Stimulated activated CD4-positive, alpha-beta T cell treated with anti-CD3 and anti-CD28 coated beads, Interleukin-12 subunit alpha, Interleukin-12 subunit beta, amount 100 ng/mL, for 24 hours (primary cell): ENCODE data around the gene ITPK1.
A peak's percentile ranks its signal among the peaks of the same experiment; 100 is the strongest.
"Not testable (repeated sequence)": the region's sequence is repeated elsewhere in the genome, so short reads cannot be mapped to it uniquely, and the experiment has no call there.

ENCODE experiments used
- DNase-seq, 2 experiments: peaks; one replicate each; pipeline ENCODE4 v3.0.0-alpha.2; 2020; ENCODE audit warnings: low read depth in 2 of 2

The ITPK1 gene

DNA sequence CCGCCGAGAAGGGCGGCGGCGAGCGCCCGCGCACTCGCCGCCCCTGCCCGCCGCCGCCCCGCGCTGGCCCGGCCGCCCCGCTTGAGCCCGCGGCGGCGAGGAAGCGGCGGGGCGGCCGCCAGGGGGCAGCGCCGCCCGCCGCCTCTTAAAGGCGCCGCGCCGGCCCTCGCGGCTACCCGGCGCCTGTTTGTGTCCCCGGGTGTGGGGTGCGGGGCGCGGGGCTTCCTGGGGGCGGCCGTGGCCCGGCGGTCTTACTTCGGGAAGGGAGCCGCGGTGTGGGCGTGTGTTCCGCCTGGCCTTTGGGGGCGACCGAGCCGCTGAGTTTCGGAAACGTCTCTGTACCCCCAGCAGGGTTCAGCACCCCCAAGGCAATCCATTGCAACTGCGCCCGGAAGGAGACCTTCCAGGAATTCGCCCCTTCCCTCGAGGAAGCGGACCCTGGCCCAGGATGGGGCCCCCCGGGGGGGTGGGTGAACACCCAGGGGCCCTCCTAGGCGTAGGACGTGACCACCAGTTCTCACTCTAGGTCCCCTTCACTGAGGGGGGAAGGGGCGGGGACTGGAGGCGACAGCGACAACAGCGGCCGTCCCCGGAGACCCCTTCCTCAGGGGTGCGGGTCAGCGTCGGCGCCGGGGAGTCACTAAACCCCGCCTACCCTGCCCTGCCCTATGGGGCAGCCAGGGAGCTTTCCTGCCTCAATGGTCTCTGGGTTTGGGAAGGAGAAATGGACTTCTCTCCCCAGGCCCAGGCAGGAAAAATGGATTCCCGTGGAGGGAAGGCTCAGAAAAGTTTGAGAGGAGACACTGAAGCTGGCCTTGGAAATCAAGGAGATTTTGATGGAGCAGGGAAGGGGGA is at the start of gene ITPK1:
ITPK1 (minus strand) TSS at position 105 of the 855 bp plus-strand sequence. CDS start 762 bp downstream, outside the sequence.
- DNase-seq, result peak; percentile 35

DNA sequence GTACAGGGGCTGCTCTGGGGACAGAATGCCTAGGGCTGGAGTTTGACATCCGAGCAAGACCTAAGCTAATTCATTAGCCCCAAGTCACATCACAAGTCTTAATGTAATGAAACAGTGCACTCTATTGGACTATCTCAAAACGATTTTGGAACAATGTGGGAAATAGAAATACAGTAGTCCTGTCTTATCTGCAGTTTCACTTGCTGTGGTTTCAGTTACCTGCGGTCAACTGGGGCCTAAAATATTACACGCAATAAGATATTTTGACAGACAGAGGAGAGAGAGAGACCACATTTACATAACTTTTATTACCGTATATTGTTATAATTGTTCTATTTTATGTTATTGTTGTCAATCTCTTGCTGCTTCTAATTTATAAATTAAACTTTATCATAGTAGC is 47.8 kb upstream of the ITPK1 start:
- DNase-seq, result no peak

DNA sequence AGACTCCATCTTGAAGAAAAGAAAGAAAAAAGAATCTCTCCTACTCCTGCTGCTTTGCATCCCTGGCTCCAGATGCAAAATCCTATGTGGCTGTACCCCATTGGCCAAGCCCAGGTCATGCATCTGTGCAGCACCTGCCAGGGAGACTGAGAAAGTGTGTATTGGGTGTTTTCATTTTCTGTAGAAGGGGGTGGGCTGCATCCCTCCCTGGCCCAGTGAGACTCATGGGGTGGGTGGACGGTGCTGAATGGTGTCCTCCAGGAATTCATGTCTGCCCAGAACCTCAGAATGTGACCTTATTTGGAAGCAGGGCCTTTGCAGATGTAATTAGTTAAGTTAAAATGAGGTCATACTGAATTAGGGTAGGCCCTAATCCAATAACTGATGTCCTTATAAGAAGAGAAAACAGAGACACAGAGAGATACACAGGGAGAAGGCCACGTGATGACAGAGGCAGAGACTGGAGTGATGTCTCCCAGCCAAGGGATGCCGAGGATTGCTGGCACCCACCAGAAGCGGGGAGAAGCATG is 45.8 kb upstream of the ITPK1 start:
- no peak for DNase-seq

DNA sequence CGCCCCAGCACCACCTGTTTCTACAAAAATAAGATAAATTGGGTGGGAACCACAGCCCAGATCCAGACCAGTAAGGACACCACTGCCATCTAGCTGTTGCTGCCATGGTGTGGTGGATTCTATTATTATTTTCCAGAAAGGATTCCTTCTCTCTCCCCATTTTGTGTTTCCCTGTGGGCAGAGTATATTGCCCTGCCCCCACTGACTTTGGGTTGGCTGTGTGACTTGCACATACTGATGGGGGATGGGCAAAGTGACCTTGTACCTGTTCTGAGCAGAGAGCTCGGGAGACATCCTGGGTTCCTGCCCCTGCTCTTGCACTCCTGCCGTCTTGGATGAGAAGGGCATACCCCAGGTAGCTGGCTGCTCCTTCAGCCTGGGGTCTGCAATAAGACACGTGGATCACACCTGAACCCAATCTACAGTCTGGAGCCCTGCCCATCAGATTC is 44.7 kb upstream of the ITPK1 start:
- no peak for DNase-seq

DNA sequence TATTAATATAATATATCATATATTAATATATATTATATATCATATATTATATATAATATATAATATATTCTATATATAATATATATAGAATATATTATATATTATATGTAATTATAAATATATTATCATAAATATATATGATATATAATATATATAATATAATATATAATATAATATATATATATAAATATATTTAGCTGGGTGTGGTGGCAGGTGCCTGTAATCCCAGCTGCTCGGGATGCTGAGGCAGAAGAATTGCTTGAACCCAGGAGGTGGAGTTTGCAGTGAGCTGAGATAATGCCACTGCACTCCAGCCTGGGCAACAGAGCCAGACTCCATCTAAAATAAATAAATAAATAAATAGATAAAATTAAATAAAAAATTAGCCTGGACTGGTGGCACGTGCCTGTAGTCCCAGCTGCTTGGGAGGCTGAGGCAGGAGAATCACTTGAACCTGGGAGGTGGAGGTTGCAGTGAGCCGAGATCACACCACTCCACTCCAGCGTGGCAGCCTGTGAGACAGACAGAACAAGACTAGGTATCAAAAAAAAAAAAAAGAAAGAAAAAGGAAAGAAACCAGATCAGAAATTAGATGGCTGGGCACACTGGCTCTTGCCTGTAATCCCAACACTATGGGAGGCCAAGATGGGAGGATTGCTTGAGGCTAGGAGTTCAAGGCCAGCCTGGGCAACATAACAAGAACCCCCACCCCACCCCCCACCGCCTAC is 44.1 kb upstream of the ITPK1 start:
- DNase-seq, result not testable (repeated sequence)

DNA sequence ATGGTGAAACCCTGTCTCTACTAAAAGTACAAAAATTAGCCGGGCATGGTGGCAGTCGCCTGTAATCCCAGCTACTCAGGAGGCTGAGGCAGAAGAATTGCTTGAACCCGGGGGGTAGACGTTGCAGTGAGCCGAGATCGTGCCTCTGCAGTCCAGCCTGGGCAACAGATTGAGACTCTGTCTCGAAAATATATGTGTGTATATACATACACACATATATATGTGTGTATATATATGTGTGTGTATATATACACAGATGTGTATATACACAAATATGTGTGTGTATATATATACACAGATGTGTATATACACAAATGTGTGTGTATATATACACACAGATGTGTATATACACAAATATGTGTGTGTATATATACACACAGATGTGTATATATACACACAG is 42.6 kb upstream of the ITPK1 start:
- DNase-seq, result not testable (repeated sequence)

DNA sequence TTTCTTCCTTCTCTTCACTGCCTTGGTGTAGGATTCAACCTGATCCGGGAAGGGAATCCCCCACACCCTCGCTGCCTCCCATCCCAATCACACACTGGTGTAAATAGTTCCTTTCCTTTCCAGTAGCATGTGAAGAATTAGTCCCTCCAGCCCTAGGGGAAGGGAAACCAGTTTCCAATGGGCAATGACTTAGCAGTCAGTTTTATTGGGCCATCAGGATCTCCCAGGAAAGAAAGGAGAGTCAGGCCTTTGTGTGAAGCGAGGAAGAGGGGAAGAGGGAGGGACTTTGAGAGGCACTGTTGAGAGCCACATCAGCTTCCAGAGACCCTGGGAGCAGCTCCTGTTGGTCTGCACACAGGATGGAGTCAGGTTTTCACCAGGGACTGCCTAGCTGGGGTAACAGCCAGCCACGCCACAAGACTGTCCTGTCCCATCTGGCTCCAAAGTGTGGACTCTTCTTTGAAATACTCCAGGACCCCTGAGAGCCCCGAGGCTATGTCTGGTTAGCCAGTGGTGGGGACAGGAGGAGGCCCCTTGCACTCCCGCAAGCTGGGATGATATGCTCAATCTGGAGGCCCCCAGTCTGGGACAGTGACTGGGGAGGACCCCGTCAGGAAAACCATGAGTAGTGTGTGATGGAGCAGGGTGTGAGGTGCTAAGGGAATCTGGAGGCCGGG is 41.1 kb upstream of the ITPK1 start:
- no peak for DNase-seq

DNA sequence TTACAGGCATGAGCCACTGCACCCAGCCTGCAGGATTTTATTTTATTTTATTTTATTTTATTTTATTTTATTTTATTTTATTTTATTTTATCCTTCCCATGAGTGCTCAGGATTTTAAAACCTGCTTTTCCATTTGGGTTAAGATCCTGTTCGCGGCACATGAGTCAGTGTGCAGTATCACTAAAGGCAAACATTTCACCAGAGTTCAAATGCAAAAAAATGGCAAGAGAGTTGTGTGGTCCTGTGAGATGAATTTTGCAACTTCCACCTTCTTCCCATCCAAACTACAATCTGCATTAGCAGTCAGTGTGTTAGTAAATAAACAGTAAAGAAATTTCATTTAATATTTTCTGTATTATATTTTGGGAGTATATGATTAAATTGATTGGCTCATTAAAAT is 39.9 kb upstream of the ITPK1 start:
- no peak for DNase-seq

DNA sequence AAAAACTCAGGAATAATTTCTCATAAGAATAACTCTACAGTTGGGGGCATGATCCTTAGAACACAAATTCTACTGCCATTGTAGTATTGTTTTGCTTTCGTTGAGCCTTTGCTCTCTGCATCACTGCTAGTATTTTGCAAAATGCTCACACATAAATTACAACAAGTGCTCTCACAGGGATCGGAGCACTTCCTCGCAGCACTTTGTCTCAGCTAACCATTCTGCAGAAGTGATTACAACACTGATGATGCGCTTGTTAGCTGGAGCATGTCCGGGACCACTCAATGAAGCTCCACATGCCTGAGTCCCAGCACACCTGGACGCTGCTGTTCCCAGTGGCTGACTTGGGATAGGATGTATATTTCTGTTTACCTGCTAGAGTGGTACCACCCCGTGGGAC is 37.4 kb upstream of the ITPK1 start:
- DNase-seq, result no peak

DNA sequence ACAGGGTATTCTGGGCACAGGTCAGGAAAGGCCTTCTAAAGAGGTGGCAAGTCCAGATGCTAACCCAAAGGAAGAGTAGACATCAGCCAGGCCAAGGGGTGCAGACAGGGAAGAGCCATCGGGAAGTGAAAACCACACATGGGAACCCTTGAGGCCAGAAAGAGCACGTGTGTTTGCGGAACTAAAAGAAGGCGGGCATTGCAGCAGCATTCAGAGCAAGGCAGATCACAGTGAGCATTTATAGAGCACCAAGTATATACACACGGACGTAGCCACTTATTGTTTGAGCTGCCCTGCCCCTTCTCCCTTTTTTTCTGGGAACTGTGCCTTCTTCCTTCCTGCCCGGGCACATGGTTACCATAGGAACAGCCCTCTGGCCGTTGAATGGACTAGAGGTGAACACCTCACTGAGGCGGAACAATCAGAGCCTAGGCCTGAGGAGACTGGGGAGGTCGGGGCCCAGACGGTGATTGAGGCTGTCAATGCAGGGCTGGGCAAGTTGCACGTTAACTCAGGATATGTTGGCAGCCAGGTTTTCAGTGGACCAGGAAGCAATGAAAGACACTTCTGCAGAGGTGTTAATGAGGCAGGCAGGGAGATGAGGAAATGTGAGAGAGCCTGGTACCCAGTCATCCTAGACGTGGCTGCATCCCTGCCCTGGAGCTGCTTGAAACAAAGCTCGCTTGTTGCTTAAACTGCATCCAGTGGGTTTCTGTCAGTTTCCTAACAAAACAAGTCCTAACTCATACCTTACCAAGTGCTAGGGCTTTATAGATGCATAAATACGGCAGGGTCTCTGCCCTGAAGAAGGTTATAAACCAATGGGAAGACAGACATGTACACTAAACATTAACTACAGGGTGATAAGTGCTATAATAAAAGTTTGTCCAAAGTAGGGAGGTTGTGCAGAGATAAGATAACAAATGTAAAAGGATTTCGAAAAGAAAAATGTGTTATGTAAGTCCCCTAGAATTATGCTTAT is 34.8 kb upstream of the ITPK1 start:
- DNase-seq, result no peak

DNA sequence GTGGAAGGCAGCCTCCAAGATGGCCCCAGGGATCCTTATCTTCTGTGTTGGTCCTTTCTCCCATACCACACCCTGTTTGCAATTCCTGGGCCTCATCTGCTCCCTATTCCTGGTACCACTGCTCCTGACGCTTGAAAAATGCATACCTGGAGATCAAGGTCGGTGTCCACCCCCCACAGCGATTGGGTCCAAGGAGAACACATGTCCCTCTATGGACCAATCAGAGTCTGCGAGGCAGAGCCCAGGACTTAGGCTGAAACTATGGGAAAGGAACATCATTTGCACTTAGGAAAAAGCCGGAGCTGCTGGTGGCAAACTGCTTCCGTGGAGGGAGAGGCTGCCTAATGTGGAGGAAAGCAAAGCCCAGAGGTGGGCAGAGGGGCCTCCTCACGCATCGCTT is 33.3 kb upstream of the ITPK1 start:
- no peak for DNase-seq

DNA sequence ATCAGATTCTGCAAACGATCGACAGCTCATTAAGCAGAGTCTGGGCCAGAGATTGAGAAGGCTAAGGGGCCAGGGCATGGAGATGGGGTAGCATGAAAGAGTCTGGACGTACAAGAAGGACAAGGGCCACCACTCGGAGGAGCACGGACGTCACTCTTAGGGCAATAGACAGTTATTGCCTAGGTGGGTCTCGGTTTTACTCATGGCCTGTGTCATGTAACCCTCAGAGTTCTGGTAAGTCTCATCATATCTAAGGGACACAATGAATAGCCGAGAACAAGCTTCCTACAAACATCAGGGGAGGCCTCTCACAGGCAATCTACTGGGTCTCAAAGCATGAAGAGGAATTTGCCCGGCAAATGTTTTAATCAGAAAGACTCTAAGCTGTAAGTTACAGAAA is 30.4 kb upstream of the ITPK1 start:
- no peak for DNase-seq

DNA sequence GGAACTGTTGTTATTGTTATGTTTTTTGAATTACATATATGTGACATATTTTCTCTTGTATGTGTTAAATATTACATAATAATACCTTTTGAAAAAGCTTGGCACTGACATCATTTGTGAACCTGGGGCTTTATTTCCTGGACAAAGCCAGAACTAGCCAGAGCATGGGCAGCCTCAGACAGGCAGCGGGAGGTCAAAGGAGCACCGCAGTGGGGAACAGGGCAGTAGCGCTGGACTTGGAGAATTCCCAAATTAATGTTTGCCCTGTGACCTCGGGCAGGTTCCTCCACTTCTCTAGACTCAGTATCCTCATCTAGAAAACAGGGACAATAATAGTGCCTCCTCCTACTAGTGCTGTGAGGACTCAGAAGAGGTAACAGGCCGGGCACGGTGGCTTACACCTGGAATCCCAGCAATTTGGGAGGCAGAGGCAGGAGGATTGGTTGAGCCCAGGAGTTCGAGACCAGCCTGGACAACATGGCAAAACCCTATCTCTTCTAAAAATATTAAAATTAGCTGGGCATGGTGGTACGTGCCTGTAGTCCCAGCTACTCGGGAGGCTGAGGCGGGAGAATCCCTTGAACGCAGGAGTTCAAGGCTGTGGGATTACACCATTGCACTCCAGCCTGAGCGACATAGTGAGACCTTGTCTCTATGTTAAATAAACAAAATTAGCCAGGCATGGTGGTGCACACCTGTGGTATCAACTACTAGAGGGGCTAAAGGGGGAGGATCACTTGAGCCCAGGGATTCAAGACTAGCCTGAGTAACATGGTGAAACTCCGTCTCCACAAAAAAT is 27.3 kb upstream of the ITPK1 start:
- DNase-seq, result no peak

DNA sequence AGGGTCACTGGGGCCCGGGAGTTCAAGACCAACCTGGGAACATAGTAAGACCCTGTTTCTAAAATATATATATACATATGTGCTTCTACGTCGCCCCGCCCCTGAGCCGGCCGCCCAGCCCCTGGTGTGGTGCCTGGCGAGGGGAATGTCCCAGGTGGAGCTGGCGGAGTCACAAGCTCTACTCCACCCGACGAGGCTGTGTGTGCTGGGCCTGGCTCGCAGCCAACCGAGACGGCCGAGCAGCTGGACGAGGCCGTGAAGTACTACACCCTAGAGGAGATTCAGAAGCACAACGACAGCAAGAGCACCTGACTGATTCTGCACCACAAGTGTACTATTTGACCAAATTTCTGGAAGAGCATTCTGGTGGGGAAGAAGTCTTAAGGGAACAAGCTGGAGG is 22.1 kb upstream of the ITPK1 start:
- no peak for DNase-seq

DNA sequence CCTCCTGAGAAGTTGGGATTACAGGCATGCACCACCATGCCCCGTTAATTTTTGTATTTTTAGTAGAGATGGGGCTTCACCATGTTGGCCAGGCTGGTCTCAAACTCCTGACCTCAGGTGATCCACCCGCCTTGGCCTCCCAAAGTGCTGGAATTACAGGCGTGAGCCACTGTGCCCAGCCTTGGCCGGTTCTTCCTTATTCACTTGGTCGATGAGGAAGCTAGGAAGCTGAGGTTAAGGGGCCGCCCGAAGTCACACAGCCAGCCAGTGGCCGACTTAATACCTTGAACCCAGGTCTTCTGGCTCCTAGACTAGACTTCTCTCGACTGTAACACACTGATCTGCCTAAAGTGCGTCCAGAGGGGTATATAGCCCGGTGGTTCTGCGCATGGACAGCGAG is 20.8 kb upstream of the ITPK1 start:
- DNase-seq, result not testable (repeated sequence)

DNA sequence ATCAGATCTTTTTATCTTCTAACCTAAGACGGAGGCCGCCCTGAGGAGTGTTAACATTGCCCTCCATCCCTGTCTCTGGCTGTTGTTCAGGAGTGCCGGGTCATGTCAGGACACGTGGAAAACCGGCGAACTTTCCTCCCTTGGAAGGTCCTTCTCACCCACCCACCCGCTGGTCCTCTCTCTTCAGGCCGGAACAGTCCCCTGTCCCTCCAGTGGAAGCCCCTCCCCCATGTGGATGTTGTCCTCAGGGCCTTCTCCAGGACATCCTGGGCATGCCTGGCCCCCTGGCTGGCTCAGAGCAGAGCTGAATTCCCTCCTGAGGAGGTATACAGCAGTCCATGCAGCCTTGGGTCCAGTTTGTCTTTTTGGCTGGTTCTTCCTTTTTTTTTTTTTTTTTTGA is 20.3 kb upstream of the ITPK1 start:
- no peak for DNase-seq

DNA sequence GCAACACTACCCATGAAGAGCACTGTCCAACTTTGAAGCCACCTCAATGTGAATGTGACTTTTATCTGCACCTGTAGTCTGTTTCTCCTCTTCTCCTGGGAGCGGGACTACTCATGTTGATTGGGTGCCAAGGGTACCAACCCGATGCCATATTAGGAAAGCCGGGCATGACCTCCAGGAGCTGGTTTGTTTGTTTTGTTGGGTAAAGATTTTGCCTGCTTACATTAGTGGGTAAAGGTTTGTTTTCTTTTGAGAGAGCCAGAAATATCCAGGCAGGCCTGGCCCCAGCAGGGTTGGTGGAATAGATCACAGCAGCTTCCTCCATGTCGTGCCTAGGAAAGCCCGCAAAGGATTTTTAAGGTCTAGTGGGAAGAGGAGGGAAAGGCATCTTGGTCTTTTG is 19.7 kb upstream of the ITPK1 start:
- DNase-seq, result no peak

DNA sequence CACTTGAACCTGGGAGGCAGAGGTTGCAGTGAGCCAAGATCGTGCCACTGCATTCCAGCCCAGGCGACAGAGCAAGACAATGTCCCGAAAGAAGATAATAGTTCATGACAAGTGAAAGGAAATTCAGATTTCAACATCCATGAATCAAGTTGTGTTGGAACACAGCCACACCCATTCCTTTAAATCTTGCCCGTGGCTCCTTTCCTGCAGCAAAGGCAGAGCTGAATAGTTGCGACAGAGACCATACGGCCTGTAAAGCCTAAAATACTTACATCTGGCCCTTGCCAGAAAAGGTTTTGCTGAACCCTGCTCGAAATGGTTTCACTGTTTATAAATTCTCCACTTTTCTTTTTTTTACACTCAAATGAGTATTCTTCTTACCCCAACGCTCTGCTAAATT is 17.7 kb upstream of the ITPK1 start:
- DNase-seq, result no peak

DNA sequence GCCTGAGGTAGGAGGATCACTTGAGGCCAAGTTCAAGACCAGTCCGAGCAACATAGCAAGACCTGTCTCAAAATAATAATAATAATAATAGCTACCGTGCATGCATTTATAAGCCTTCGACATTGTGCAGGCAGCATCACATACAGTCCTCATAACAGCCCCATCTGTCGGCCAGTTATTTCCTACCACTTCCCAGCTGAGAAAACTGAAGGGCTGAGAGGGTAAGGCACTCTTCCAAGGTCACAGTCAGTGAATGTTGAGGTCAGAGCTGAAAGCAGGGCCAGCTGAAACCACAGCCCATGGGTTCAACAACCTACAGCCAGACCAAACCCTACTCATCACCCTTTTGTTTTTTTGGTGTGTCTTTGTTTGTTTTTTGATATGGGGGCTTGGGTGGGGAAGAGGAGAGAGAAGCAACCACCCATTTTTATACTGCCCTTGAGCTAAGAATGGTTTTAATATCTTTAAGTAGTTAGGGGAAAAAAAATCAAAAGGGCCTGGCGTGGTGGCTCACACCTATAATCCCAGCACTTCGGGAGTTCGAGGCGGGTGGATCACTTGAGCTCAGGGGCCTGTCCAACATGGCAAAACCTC is 16.8 kb upstream of the ITPK1 start:
- DNase-seq, result no peak
